A673 (cell line): ENCODE results near the gene RRP8. TPM values are rescaled to one million over a fixed set of nuclear protein-coding genes. Genes with fewer than 3 reads are reported as not detected.

Experiments used
- BruUV-seq: library from RNA; stranded (reverse); fragments of 400-500 nt; replicated peaks from 2 replicates; lab custom pipeline; 2021; lab: Mats Ljungman, UMichigan
- CTCF ChIA-PET: fragments of 300-600 bp; sonication (Branson Sonifier 250); formaldehyde crosslinking; loops from one replicate; lab custom pipeline; 2022; ENCODE audit warnings: antibody characterized with exemption; lab: Charles Lee
- POLR2A ChIA-PET: fragments of 300-600 bp; sonication (Branson Sonifier 250); formaldehyde crosslinking; loops from one replicate; lab custom pipeline; 2022; ENCODE audit warnings: antibody characterized with exemption; ENCODE audit not compliant: low non-redundant PET; lab: Charles Lee
- DNase-seq: peaks from one replicate; pipeline ENCODE4 v3.0.0-alpha.2; 2015; ENCODE audit warnings: low spot score
- H3K27ac ChIP-seq: fragments of 200-600 bp; sonication (generic); 2 replicates; pipeline ENCODE4 v1.5.1; 2016; ENCODE audit warnings: mixed run types, low read depth, mild to moderate bottlenecking, mixed read lengths, antibody characterized with exemption, low read length; ENCODE audit not compliant: poor library complexity, severe bottlenecking
- H3K27me3 ChIP-seq: fragments of 200-600 bp; sonication (generic); replicated peaks from 2 replicates; pipeline ENCODE4 v1.6.1; 2017; ENCODE audit warnings: mixed run types, low read depth, mild to moderate bottlenecking, mixed read lengths, antibody characterized with exemption, low read length; ENCODE audit not compliant: insufficient read depth, poor library complexity
- H3K36me3 ChIP-seq: fragments of 200-600 bp; sonication (generic); 2 replicates; pipeline ENCODE4 v1.6.1; 2016; ENCODE audit warnings: mixed run types, mild to moderate bottlenecking, mixed read lengths, antibody characterized with exemption, low read length; ENCODE audit not compliant: insufficient read depth, poor library complexity, severe bottlenecking
- H3K4me1 ChIP-seq: fragments of 200-600 bp; sonication (generic); 2 replicates; pipeline ENCODE4 v1.6.1; 2017; ENCODE audit warnings: mixed run types, mild to moderate bottlenecking, mixed read lengths, antibody characterized with exemption, low read length; ENCODE audit not compliant: insufficient read depth, poor library complexity, severe bottlenecking
- H3K4me3 ChIP-seq: fragments of 200-600 bp; sonication (generic); 2 replicates; pipeline ENCODE4 v1.5.1; 2016; ENCODE audit warnings: low read depth, mixed run types, mild to moderate bottlenecking, mixed read lengths, low read length; ENCODE audit not compliant: poor library complexity, severe bottlenecking
- H3K9me3 ChIP-seq: fragments of 200-600 bp; sonication (generic); 2 replicates; pipeline ENCODE4 v1.6.1; 2016; ENCODE audit warnings: mixed run types, low read depth, mild to moderate bottlenecking, mixed read lengths, antibody characterized with exemption, low read length; ENCODE audit not compliant: poor library complexity, severe bottlenecking
- EZH2 ChIP-seq: fragments of 200-600 bp; sonication (generic); IDR thresholded peaks from 2 replicates; pipeline ENCODE4 v1.6.1; 2017; ENCODE audit warnings: borderline replicate concordance, low read depth, mild to moderate bottlenecking, mixed read lengths, antibody characterized with exemption, low read length; ENCODE audit not compliant: poor library complexity, severe bottlenecking
- intact Hi-C: fragments of 100-400 bp; cut with micrococcal nuclease; formaldehyde crosslinking; loops from one replicate; pipeline ENCODE4 v1.10.0; 2022; ENCODE audit not compliant: unreplicated experiment
- total RNA-seq: library from RNA; stranded (reverse); gene quantifications from 2 replicates; pipeline ENCODE4 v1.2.3, GENCODE V29; 2021
- TF ChIP-seq, protein P1 (sequence below): fragments of 300-800, 200-600 bp; sonication (generic); conservative IDR thresholded peaks from 2 replicates; pipeline ENCODE4 v1.5.1; 2017; ENCODE audit warnings: low read depth, mild to moderate bottlenecking, antibody characterized with exemption, low read length, moderate library complexity, mixed read lengths

Gene RRP8
- total RNA-seq, 1 experiment from 2014 or later = 21.6 TPM

DNA sequence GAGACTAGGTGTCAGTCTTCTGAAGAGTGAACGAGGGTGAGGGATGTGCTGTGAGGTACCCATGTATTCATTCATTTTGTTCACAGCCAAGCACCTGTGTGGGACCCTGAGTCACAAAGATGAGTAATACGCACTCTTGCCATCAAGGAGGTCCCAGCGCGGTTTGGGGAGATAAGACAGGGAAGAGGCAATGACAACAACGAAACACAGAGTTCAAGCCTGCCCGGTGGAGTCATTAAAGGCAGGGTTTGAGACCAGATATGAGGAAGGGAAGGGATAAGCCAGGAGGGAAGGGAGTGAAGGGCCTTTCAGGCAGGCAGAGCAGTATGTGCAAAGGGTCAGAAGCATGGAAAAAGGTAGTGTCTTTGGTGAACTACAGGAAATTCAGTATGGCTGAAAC is 47.6 kb upstream of the RRP8 start:
- no peak overlapping the region for H3K4me3 ChIP-seq
- H3K9me3 ChIP-seq = no peaks in the 10 kb centered on the region
- CTCF ChIA-PET = no interaction called here
- TF ChIP-seq EZH2 = no peak
- TF ChIP-seq, protein P1, sequence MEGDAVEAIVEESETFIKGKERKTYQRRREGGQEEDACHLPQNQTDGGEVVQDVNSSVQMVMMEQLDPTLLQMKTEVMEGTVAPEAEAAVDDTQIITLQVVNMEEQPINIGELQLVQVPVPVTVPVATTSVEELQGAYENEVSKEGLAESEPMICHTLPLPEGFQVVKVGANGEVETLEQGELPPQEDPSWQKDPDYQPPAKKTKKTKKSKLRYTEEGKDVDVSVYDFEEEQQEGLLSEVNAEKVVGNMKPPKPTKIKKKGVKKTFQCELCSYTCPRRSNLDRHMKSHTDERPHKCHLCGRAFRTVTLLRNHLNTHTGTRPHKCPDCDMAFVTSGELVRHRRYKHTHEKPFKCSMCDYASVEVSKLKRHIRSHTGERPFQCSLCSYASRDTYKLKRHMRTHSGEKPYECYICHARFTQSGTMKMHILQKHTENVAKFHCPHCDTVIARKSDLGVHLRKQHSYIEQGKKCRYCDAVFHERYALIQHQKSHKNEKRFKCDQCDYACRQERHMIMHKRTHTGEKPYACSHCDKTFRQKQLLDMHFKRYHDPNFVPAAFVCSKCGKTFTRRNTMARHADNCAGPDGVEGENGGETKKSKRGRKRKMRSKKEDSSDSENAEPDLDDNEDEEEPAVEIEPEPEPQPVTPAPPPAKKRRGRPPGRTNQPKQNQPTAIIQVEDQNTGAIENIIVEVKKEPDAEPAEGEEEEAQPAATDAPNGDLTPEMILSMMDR = no peak
- POLR2A ChIA-PET = no interaction called here
- BruUV-seq = no TSS peak
- DNase-seq = no peak
- H3K27ac ChIP-seq = no peak overlapping the region
- H3K27me3 ChIP-seq = no peaks in the 10 kb centered on the region
- no peaks in the 10 kb centered on the region for H3K36me3 ChIP-seq
- intact Hi-C loops = no loop called here
- H3K4me1 ChIP-seq = peaks cover 15% of the 10 kb centered on the region

DNA sequence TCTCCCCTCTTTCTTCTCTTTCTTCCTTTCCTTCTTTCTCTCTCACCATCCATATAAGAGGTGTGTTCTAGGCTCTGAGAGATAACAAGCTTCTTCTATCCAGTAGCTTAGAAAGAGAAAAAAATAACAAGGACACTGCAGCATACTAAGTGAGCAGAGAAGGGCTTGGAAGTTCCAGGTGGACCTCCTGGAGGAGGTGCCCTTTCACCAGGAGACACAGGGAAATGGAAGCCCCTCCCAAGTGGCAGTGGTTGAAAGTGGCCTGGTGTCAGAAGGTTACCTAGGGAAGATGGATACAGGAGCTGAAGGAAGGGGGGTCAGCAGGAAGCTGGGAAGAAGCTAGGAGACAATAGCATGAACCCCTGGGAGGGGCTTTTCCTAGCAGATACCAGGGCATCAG is 46.7 kb upstream of the RRP8 start:
- no peak for DNase-seq
- Histone ChIP-seq H3K27ac (no peak overlapping the region), H3K27me3 (no peaks in the 10 kb centered on the region), H3K4me3 (no peak overlapping the region), H3K36me3 (no peaks in the 10 kb centered on the region), H3K9me3 (no peaks in the 10 kb centered on the region), H3K4me1 (peaks cover 15% of the 10 kb centered on the region)
- CTCF ChIA-PET = no interaction called here
- intact Hi-C loops = no loop called here
- TF ChIP-seq, protein P1 = no peak
- no peak for TF ChIP-seq EZH2
- BruUV-seq = no TSS peak
- POLR2A ChIA-PET = no interaction called here

DNA sequence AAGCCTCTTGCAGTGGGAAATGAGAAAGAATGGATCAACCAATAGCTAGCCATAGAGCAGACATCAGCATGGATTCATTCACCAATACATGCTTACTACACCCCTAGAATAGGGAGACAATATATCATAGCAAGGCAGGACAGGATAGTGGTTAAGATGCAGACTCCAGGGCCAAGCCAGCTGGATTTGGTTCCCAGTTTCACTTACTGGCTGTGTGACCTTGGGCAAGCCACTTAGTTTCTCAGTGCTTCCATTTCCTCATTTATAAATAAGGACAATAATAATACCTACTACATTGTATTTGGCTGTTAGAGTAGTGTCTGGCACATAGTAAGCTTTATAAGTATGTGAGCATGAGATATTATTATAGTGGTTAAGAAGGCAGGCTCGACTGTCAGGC is 45.1 kb upstream of the RRP8 start:
- TF ChIP-seq, protein P1 = no peak
- TF ChIP-seq EZH2 = no peak
- intact Hi-C loops = no loop called here
- peaks cover 15% of the 10 kb centered on the region for H3K4me1 ChIP-seq
- H3K27me3 ChIP-seq = no peaks in the 10 kb centered on the region
- no peaks in the 10 kb centered on the region for H3K9me3 ChIP-seq
- no peak overlapping the region for H3K4me3 ChIP-seq
- H3K27ac ChIP-seq = no peak overlapping the region
- CTCF ChIA-PET = interaction anchor here (1.2 kb wide), 1 partner anchor 117 kb away, joined by 3 read pairs; no protein-coding TSS in a partner anchor
- POLR2A ChIA-PET = no interaction called here
- BruUV-seq = no TSS peak
- DNase-seq = no peak
- no peaks in the 10 kb centered on the region for H3K36me3 ChIP-seq
